RKO (cell line): ENCODE results near the gene FIG4.
"Not testable (repeated sequence)": the region's sequence is repeated elsewhere in the genome, so short reads cannot be mapped to it uniquely, and the experiment has no call there.

ENCODE experiments used
- DNase-seq: peaks from one replicate; pipeline ENCODE4 v3.0.0-alpha.2; 2016; ENCODE audit warnings: low spot score

FIG4 gene

GRCh38 chr6:109795994-109796555 is 105.0 kb downstream of the FIG4 start:
- no peak for DNase-seq

- no peak for DNase-seq
Measured at GRCh38 chr6:109799129-109799528, 108.0 kb downstream of the FIG4 start.

GRCh38 chr6:109799664-109800063 is 108.6 kb downstream of the FIG4 start:
- DNase-seq = no peak

GRCh38 chr6:109800771-109801170 is 109.7 kb downstream of the FIG4 start:
- no peak for DNase-seq

- DNase-seq = no peak
Measured at GRCh38 chr6:109801794-109802193, 110.7 kb downstream of the FIG4 start.

- no peak for DNase-seq
Measured at GRCh38 chr6:109804020-109804419, 112.9 kb downstream of the FIG4 start.

GRCh38 chr6:109807881-109808280 is 116.8 kb downstream of the FIG4 start:
- no peak for DNase-seq

GRCh38 chr6:109808837-109809236 is 117.7 kb downstream of the FIG4 start:
- DNase-seq = no peak

- no peak for DNase-seq
Measured at GRCh38 chr6:109815054-109815453, 124.0 kb downstream of the FIG4 start.

GRCh38 chr6:109816452-109817374 is 125.6 kb downstream of the FIG4 start:
- DNase-seq = no peak

- DNase-seq = no peak
Measured at GRCh38 chr6:109820706-109821350, 129.7 kb downstream of the FIG4 start.

- no peak for DNase-seq
Measured at GRCh38 chr6:109821428-109821827, 130.3 kb downstream of the FIG4 start.

GRCh38 chr6:109824105-109824504 is 133.0 kb downstream of the FIG4 start:
- DNase-seq = no peak

- no peak for DNase-seq
Measured at GRCh38 chr6:109826551-109826950, 135.5 kb downstream of the FIG4 start.

GRCh38 chr6:109831352-109831751 is 140.3 kb downstream of the FIG4 start:
- DNase-seq = not testable (repeated sequence)

- DNase-seq = no peak
Measured at GRCh38 chr6:109834131-109834530, 143.0 kb downstream of the FIG4 start.

- DNase-seq = no peak
Measured at GRCh38 chr6:109834595-109835437, 143.7 kb downstream of the FIG4 start.

GRCh38 chr6:109840034-109840433 is 148.9 kb downstream of the FIG4 start:
- DNase-seq = no peak

- no peak for DNase-seq
Measured at GRCh38 chr6:109840796-109841195, 149.7 kb downstream of the FIG4 start.

- DNase-seq = no peak
Measured at GRCh38 chr6:109841869-109842268, 150.8 kb downstream of the FIG4 start.

- no peak for DNase-seq
Measured at GRCh38 chr6:109852713-109853112, 161.6 kb downstream of the FIG4 start.

- DNase-seq = no peak
Measured at GRCh38 chr6:109853426-109853825, 162.3 kb downstream of the FIG4 start.
